Activated T-cell treated with anti-CD3 and anti-CD28 coated beads for 1 hour (primary cell): ENCODE results near the gene MRPL1.
"Not testable (repeated sequence)": the region's sequence is repeated elsewhere in the genome, so short reads cannot be mapped to it uniquely, and the experiment has no call there.

Source experiments
- DNase-seq: peaks from one replicate; pipeline ENCODE4 v3.0.0-alpha.2; 2020; ENCODE audit warnings: low read depth

MRPL1 gene

DNA sequence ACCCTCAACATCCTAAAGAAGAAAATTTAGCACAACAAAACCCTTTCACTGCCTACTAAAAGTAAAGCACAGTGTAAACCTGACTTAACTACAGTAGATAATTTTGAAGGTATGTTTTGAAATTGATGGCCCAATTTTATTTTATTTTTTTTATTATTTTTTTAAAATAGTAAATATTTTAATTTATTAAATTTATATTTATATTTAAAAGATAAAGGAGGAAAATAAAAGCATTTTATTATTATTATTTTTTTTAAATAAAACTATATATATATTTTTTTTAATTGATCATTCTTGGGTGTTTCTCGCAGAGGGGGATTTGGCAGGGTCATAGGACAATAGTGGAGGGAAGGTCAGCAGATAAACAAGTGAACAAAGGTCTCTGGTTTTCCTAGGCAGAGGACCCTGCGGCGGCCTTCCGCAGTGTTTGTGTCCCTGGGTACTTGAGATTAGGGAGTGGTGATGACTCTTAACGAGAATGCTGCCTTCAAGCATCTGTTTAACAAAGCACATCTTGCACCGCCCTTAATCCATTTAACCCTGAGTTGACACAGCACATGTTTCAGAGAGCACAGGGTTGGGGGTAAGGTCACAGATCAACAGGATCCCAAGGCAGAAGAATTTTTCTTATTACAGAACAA, 120.4 kb downstream of the MRPL1 start:
- DNase-seq: not testable (repeated sequence)

DNA sequence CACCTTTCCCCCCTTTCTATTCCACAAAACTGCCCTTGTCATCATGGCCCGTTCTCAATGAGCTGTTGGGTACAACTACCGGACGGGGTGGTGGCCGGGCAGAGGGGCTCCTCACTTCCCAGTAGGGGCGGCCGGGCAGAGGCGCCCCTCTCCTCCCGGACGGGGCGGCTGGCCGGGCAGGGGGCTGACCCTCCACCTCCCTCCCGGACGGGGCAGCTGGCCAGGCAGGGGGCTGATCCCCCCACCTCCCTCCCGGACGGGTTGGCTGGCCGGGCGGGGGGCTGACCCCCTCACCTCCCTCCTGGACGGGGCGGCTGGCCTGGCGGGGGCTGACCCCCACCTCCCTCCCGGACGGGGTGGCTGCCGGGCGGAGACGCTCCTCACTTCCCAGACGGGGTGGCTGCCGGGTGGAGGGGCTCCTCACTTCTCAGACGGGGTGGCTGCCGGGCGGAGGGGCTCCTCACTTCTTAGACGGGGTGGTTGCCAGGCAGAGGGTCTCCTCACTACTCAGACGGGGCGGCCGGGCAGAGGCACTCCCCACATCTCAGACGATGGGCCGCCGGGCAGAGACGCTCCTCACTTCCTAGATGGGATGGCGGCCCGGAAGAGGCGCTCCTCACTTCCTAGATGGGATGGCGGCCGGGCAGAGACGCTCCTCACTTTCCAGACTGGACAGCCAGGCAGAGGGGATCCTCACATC, 121.1 kb downstream of the MRPL1 start:
- DNase-seq: not testable (repeated sequence)

DNA sequence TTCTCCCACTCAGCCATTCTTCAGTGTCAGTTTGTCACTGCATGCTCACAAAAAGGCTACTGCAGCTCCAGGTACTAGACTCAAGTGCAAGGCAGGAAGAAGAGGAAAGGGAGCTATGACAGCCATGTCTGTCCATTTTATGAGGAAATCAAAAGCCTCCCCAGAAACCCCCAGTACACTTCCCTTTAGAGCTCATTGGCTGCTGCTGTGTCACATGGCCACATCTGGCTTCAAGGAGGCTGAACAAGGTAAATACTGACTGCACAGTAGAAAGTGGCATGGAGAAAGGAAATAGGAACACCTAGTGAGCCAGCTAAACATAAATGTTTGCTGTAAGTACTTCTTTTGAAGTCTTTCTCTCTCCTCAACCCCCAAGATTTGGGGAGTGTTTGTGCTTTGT, 127.3 kb downstream of the MRPL1 start:
- DNase-seq: no peak

DNA sequence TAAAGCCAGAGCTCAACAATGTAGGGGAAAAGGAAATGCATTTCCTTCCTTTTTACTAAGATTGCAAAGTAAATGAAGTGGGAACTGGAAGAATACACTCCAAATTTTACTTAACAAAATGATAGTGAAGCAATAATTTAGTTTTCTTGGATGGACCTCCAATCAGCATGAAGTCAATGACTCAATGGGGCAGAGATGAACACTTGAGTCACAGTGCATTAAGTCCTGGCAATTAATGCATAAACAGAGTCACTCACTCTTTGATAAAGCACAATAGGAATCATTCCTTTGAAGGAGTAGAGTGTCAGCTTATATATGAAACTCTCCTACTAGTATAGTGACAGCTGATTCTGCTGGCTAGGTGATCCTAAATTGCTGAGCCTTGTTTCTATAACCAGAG, 127.8 kb downstream of the MRPL1 start:
- no peak for DNase-seq

DNA sequence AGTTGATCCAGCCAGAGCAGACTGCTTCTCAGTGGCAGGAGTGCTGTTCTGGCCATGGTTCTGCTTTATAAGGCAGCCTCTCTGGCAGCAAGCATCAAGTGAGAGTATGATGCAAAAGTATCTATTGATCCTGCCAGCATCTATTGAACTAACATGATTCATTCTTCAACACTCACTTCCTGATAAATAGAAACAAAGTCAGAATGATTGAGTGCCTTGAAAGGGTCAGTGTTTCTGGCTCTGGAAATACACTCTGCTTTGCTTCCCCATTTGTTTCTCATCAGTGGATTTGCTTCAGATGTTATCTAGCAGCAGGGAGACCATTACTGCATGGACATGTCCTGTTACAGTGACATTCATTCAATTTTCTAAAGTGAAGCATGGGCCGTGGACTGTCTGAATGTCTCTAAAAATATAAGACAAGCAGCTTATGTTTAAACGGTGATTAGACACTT, 128.3 kb downstream of the MRPL1 start:
- DNase-seq: no peak

DNA sequence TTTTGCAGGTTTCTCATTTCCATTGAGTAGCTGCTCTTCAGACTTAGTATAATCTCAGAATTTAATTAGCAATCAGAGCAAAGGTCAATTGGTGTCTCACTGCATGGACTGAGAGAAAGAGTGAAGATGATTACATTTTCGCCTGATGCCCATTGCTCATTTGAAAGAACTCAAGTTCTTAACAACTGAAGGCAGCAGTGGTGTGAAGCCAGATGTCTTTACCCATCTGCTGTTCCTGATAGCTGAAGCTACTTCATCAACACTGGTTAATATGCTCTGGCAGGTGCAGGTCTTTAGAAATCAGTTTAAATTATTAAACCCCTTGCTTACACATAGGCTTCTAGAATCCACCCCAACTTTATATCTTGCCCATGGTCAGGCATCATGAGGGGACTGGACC, 130.0 kb downstream of the MRPL1 start:
- no peak for DNase-seq

DNA sequence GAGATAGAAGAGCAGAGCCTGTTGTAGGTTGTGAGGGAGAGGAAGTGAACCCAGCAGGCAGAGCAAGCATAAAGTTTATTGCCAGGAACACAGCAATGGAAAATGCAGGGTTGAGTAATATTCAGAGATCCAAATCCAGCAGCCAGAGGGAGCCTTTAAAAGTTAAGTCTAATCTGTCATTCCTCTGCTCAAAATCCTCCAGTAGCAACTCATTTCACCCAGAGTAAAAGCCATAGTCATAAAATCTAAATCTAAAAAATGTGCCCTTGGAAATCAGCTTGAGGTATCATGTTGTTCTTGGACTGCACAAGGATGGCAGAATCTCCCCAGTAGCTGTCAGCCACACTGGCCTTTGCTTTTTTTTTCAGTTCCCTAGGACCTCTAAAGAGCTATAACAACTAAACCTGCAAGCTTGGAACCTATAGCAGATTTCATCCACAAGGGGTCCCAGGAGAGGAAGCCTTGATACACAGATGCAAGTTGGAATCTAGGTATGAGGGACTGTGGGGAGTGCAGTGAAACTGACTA, 131.6 kb downstream of the MRPL1 start:
- no peak for DNase-seq

DNA sequence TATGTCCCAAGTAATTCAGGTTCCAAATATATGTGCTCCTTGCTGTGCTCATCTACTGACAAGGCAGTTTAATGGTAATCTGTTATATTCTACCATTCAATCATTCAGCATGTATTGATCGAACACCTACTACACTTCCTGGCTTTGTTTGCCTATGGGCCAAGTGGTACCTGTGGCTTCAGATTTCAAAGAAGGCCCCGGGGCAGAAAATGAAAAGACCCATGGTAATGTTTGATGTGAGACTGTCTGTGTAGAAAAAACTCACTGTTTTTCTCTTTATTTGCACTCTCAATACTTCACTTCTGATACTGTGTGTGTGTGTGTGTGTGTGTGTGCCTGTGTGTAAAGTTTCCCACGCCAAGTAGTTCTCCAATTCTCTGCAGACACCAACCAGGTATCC, 133.4 kb downstream of the MRPL1 start:
- no peak for DNase-seq

DNA sequence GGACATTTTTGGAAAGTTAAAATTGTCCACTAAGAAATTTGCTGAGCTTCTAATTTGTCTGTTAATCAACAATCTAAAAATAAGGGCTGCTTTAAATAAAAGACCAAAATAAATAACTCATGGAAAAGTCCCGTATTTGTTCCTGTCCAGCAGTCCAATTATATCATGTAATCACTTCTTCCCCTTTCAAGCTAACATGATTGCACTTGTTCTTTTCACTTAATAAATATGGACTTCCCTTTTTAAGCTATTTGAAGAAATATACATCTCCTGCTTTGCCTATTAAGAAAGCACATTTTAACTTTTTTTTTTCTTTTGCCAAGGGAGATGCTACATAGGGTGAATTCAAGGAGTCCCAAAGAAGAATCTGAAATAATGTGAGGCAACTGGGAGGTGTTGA, 138.9 kb downstream of the MRPL1 start:
- no peak for DNase-seq

DNA sequence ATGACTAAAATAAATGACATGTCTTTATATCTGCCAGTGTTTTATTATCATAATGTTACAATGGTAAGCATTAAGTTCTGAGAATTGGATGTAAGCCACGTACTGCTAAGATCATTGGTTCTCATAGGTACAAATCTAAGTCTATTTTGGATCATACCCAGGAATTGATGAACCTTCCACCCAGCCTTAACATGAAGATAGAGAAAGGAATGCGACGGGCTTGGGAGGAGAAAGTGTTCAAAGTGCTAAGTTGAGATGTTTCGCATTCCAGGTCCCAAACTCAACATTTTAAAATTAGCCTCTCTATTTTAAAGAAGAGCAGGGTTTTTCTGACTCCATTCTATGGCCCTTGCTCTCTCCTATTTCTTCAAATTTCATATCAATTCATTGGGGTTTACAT, 139.6 kb downstream of the MRPL1 start:
- no peak for DNase-seq
